ENCODE results near the gene EZR. TPM values are rescaled to one million over a fixed set of nuclear protein-coding genes. Genes with fewer than 3 reads are reported as not detected.

The EZR gene
- total and polyA plus RNA-seq, 2 of the 13 experiments (the other 11 are each of a cell fraction or from before 2014, with no cell fraction given) = 34.7 to 60.3 TPM

DNA sequence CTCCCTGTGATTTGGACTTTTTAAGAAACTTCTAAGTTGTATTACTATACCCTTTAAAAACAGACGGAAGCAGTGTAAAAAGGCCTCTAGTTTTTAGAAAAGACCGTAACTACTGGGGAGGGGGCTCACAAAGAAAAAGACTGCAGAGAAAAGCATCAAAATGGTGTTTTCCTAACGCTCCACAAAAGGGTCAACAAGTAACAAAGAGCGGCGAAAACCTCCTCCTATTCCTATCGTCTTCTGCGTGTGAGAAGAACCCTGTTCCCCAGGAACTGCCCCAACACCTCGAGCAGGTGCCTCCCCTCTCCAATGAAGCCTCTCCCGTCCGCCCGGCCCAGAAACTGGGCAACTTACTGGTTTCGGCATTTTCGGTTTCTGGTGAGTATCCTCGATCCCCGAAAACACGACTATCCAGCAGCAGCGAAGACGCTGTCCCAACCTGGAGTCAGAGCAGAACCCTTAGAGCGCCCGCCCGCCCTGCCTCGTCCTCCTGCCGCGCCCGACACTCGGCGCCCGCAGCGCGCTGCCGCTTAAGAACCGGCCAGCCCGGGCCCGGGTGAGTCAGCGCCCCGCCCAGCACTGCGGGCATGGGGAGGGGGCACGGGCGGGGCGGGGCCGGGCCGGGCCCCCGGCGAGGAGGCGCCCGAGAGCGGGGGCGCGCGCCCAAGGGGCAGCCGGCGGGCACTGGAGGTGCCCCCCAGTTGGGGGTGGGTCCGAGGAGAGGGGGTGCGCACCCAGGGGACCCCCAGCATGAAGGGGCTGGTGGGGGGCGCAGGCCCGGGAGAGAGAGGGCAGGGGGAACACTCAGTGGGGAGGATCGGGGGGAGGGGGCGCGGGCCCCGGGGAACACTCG is 1.2 kb downstream of the EZR start (continued):
- no peak for TF ChIP-seq PHB2 (IDR thresholded peaks at IDR 0.05; ENCODE audit: partially characterized antibody)
- no peak for TF ChIP-seq ZNF20 (CRISPR knock-in tag; IDR thresholded peaks at IDR 0.05)
- no peak for TF ChIP-seq TBP (CRISPR knock-in tag; IDR thresholded peaks at IDR 0.05)
- TF ChIP-seq ZNF446 (CRISPR knock-in tag; IDR thresholded peaks at IDR 0.05) = no peak
- TF ChIP-seq, protein P1, sequence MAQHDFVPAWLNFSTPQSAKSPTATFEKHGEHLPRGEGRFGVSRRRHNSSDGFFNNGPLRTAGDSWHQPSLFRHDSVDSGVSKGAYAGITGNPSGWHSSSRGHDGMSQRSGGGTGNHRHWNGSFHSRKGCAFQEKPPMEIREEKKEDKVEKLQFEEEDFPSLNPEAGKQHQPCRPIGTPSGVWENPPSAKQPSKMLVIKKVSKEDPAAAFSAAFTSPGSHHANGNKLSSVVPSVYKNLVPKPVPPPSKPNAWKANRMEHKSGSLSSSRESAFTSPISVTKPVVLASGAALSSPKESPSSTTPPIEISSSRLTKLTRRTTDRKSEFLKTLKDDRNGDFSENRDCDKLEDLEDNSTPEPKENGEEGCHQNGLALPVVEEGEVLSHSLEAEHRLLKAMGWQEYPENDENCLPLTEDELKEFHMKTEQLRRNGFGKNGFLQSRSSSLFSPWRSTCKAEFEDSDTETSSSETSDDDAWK (CRISPR knock-in tag; IDR thresholded peaks at IDR 0.05) = no peak
- TF ChIP-seq ZNF777 (CRISPR knock-in tag; IDR thresholded peaks at IDR 0.05) = no peak
- TF ChIP-seq, protein P2, sequence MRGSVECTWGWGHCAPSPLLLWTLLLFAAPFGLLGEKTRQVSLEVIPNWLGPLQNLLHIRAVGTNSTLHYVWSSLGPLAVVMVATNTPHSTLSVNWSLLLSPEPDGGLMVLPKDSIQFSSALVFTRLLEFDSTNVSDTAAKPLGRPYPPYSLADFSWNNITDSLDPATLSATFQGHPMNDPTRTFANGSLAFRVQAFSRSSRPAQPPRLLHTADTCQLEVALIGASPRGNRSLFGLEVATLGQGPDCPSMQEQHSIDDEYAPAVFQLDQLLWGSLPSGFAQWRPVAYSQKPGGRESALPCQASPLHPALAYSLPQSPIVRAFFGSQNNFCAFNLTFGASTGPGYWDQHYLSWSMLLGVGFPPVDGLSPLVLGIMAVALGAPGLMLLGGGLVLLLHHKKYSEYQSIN (CRISPR knock-in tag; IDR thresholded peaks at IDR 0.05; ENCODE audit: borderline replicate concordance) = no peak
- no peak for TF ChIP-seq ZFP82 (CRISPR knock-in tag; IDR thresholded peaks at IDR 0.05; ENCODE audit: borderline replicate concordance)
- no peak for TF ChIP-seq ZNF180 (CRISPR knock-in tag; IDR thresholded peaks at IDR 0.05; ENCODE audit: borderline replicate concordance, low read depth)
- 0 out of 2 replicates have a peak, but pooled peaks have one; percentile 36 for TF ChIP-seq ZNF713 (CRISPR knock-in tag; IDR thresholded peaks at IDR 0.05)
- TF ChIP-seq PCBP2 (optimal IDR thresholded peaks at IDR 0.05; ENCODE audit: low read depth, low read length, poor library complexity, severe bottlenecking) = no peak
- TF ChIP-seq, protein P3, sequence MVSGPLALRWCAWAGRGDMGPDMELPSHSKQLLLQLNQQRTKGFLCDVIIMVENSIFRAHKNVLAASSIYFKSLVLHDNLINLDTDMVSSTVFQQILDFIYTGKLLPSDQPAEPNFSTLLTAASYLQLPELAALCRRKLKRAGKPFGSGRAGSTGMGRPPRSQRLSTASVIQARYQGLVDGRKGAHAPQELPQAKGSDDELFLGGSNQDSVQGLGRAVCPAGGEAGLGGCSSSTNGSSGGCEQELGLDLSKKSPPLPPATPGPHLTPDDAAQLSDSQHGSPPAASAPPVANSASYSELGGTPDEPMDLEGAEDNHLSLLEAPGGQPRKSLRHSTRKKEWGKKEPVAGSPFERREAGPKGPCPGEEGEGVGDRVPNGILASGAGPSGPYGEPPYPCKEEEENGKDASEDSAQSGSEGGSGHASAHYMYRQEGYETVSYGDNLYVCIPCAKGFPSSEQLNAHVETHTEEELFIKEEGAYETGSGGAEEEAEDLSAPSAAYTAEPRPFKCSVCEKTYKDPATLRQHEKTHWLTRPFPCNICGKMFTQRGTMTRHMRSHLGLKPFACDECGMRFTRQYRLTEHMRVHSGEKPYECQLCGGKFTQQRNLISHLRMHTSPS (CRISPR knock-in tag; IDR thresholded peaks at IDR 0.05; ENCODE audit: low read depth) = 0 out of 2 replicates have a peak, but pooled peaks have one; percentile 15
- TF ChIP-seq ZNF30 (CRISPR knock-in tag; IDR thresholded peaks at IDR 0.05) = no peak
- TF ChIP-seq TSC22D2 (CRISPR knock-in tag; IDR thresholded peaks at IDR 0.05; ENCODE audit: borderline replicate concordance) = 0 out of 2 replicates have a peak, but pooled peaks have one; percentile 24
- TF ChIP-seq, protein P4, sequence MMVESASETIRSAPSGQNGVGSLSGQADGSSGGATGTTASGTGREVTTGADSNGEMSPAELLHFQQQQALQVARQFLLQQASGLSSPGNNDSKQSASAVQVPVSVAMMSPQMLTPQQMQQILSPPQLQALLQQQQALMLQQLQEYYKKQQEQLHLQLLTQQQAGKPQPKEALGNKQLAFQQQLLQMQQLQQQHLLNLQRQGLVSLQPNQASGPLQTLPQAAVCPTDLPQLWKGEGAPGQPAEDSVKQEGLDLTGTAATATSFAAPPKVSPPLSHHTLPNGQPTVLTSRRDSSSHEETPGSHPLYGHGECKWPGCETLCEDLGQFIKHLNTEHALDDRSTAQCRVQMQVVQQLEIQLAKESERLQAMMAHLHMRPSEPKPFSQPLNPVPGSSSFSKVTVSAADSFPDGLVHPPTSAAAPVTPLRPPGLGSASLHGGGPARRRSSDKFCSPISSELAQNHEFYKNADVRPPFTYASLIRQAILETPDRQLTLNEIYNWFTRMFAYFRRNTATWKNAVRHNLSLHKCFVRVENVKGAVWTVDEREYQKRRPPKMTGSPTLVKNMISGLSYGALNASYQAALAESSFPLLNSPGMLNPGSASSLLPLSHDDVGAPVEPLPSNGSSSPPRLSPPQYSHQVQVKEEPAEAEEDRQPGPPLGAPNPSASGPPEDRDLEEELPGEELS (CRISPR knock-in tag; IDR thresholded peaks at IDR 0.05) = no peak
- TF ChIP-seq ZNF431 (CRISPR knock-in tag; IDR thresholded peaks at IDR 0.05; ENCODE audit: borderline replicate concordance, low read depth) = no peak
- no peak for TF ChIP-seq NCOA1 (CRISPR knock-in tag; IDR thresholded peaks at IDR 0.05)
- no peak for TF ChIP-seq NFE2L2 (IDR thresholded peaks at IDR 0.05; ENCODE audit: low read length)
- no peak for TF ChIP-seq HNF4A (CRISPR knock-in tag; IDR thresholded peaks at IDR 0.05)
- no peak for TF ChIP-seq ZNF562 (CRISPR knock-in tag; IDR thresholded peaks at IDR 0.05; ENCODE audit: borderline replicate concordance)
- no peak for TF ChIP-seq LCORL (IDR thresholded peaks at IDR 0.05)
- no peak; the same call in 1 of the 2 replicates for TF ChIP-seq LCORL (CRISPR knock-in tag; IDR thresholded peaks at IDR 0.05)
